Measurements from ENCODE around the gene RASAL1.
A peak's percentile ranks its signal among the peaks of the same experiment; 100 is the strongest.

The RASAL1 gene

DNA sequence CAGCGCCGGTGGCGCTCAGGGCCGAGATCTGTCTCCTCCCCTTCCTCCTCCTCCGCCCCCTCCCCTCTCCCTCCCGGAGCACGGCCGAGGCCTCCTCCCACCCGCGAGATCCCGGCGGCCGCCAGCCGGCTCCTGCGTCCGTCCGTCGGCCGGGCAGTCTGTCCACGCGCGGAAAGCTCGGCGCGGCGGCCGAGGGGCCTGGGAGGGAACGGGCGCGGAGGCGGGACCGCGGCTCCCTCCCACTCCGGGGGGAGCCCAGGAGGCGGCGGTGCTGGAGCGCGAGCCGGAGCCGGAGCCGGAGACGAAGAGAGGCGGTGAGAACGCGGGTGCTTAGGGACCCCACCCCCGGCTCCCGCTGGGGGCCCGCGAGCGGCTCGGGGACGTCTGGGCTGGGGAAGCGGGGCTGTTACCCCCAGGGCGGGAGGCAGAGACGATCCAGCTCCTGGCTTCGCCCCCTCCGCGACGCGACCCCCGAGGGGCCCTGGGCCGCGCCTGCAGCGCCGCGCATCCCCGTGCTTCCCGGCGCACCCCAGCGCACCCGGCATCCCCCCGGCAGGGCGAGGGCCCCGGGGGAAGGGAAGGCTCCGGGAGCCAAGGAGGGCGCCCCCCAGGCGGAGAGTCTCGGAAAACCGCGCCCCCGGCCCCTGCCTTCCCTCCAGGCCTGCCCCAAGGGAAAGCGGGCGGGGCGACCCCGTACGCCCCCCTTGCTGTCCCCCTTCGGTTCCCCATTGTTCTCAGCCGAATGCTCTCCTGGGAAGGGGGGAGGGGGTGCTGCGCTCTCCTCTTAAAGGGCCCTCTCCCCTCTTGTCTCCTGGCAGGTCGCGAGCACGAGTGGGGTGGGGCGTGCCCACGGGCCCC is 78.7 kb downstream of the RASAL1 start, which contains the start of gene DTX1:
Gene DTX1 (plus strand): TSS at position 100 of the 858 bp plus-strand sequence. CDS start 1,463 bp downstream, outside the sequence.
- DNase-seq, result peak; percentile 52 to 54

DNA sequence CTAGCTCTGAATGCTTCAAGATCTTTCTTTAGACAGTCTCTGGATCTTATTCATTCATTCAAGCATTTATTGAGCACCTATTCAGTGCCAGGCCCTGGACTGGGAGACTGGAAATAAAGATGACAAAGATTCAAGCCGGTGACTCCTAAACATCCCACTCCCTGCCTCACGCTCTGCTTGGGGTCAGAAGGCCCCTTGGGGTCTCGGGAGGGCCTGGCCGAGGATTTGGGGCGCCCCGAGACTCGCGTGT is 79.3 kb downstream of the RASAL1 start:
- DNase-seq, result no peak

DNA sequence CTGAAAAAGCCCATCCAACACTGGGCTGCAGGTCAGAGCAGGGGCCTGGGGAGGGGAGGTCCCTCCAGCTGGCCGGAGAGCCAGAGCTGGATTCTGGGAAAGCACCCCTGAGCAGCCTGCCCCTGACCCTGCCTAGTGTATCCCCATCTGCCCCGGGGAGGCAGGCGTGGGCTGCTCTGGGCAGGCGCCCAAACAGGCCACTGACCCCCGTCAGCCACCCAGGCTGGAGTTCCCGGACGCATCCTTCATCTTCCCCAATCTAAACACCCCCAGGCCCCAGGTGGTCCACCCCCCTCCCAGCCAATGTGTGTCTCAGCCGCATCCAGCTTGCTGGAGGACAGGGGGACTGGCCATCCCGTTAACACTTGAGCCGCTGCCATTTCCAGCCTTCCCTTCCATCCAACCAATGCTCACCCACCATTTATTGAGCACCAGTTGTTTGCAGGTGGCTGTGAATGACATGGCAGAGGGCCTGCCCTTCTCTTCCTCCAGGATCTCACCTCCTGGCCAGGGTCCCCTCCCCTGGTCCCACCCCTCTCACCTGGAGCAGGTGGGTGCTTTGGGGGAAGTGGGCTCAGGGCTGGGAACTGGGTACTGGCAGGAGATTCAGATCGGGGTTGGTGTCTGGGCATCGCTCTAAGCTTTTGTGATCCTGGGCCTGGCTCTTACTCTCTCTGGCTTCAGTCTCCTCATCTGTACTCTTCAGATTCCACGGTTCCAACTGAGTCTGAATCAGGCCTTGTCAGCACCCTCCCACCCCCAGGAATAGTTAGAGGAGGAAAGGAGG is 79.8 kb downstream of the RASAL1 start:
- DNase-seq, result no peak

DNA sequence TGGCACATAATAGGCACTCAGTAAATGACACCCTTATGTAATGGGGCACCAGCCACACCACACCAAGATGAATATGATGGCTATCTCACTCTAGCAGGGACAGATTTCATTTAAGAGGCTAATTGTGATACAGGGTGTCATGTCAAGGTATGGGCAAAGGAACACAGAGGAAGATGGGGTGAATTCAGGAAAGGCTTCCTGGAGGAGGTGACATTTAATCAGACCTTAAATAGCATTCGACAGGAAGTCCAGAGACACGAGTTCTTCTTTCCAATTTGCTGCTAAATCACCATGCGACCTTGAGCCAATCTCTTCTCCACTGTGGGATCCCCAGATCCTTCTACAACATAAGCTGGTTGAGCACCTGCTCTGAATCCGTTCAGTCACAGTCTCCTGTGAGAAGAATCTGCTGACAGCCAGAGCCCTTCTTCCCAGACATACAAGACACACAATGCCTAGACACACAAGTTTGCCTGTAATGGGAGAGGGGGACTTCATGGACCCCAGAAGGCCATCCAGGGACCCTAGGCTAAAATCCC is 80.5 kb downstream of the RASAL1 start:
- DNase-seq, result no peak

DNA sequence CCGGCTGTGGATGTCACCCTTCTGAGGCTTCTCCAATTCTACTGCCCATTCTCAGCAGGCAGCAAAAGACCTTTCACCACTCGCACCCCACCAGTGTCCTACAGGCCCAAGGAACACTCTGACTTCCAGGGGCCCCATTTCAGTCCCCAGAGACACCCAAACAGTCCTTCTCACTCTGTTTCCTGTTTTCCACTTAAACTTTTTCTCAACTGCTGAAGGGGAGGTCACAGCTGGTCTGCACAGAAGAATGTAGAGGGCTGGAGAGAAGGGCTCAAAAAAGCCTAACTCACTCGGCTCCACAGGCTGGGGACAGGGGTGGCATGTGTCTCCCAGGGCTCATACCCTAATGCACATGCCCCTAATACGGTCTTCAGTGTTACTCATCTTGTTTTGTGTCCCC is 83.2 kb downstream of the RASAL1 start:
- no peak for DNase-seq

DNA sequence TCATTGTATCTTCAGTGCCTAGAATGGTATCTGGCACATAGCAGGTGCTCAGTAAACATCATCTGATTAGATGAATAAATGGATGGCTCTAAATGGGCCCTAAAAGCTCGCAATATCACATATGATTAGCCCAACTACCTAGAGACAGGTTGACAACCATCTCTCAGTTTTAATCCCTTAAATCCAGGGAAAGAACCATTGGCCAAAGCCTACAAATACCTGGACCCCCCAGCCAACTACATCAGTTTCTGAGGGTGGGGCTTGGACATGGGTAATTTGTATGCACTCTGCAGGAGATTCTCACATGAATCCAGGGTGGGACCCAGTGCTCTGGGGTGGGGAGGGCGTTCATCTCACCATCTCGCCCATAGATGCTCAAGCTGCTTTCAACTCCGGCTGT is 83.8 kb downstream of the RASAL1 start:
- DNase-seq, result no peak

DNA sequence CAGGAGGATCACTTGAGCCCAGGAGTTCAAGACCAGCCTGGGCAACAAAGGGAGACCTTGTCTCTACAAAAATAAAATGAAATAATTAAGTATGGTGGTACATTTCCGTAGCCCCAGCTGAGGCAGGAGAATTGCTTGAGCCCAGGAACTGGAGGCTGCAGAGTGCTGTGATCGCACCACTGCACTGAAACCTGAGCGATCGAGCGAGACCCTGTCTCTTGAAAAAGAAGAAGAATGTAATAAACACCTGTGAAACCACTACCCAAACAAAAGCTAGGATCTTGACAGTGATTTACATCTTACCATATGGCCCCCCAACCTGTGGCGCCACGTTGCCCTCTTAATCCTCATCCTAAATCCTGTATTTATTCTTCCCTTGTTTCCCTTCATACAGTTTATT is 84.8 kb downstream of the RASAL1 start:
- no peak for DNase-seq

DNA sequence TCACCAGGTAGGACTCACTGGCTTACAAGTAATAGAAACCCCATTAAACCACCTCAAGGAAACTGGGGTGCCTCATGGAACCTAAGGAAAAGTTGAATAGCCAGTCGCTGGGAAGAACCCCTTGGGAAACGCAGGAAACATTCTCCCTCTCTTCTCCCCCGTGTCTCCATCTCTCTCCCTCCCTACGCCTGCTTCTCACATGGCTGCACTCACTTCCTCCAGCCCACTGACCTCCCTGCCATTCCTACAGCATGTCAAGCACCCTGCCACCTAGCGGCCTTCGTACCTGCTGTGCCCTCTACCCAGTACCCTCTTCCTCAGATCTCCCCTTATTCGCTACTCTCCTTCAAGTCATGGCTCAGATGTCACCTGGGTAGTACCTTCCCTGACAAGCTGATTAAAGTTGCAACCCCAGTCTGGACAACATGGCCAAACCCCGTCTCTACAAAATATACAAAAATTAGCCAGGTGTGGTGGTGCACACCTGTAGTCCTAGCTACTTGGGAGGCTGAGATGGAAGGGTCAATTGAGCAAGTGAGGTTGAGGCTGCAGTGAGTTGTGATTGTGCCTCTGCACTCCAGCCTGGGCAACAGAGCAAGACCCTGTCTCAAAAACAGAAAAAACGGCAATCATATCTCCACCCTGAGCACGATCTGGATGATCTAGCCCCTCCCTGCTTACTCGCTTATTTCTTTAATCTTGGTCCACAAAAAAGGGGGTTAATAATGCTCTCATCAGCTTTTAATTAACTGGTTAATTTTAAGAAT is 85.4 kb downstream of the RASAL1 start:
- DNase-seq, result no peak

All from activated CD4-positive, alpha-beta T cell treated with anti-CD3 and anti-CD28 coated beads, Interleukin-2, amount 50 U/mL, for 48 hours (primary cell).